Caco-2 (cell line): Measurements from ENCODE around the gene ACOXL. TPM values are rescaled to one million over a fixed set of nuclear protein-coding genes. Genes with fewer than 3 reads are reported as not detected.

Source experiments
- BruUV-seq: library from RNA; stranded (reverse); fragments of 400-500 nt; replicated peaks from 2 replicates; lab custom pipeline; 2021; lab: Mats Ljungman, UMichigan
- CTCF ChIA-PET: fragments of 300-600 bp; sonication (Branson Sonifier 250); formaldehyde crosslinking; loops from one replicate; lab custom pipeline; 2022; ENCODE audit warnings: antibody characterized with exemption; lab: Charles Lee
- POLR2A ChIA-PET: fragments of 300-600 bp; sonication (Branson Sonifier 250); formaldehyde crosslinking; loops from one replicate; lab custom pipeline; 2022; ENCODE audit warnings: antibody characterized with exemption; lab: Charles Lee
- DNase-seq, 2 experiments: peaks; one replicate each; pipeline versions ENCODE4 v3.0.0 to v3.0.0-alpha.2; 2020 to 2022
- H3K27me3 ChIP-seq: replicated peaks from 2 replicates; pipeline ENCODE4 v1.6.0; 2011; ENCODE audit warnings: low read length; ENCODE audit not compliant: control insufficient read depth, insufficient read depth
- H3K36me3 ChIP-seq: 2 replicates; pipeline ENCODE4 v1.5.1; 2011; ENCODE audit warnings: low read length; ENCODE audit not compliant: control insufficient read depth, insufficient read depth
- H3K4me1 ChIP-seq: fragments of 250-450 bp; sonication (Bioruptor Pico); 2 replicates; pipeline ENCODE4 v1.5.1; 2020; ENCODE audit warnings: mild to moderate bottlenecking
- H3K4me3 ChIP-seq: 2 replicates; pipeline ENCODE4 v1.5.1; 2011; ENCODE audit warnings: low read depth, mild to moderate bottlenecking, control low read depth, low read length
- H3K9me3 ChIP-seq: fragments of 250-450 bp; sonication (Bioruptor Pico); 2 replicates; pipeline ENCODE4 v1.5.1; 2020; ENCODE audit warnings: mild to moderate bottlenecking, moderate library complexity
- H3K27ac Mint-ChIP-seq: one replicate; pipeline ENCODE4 v1.8.0; 2022; ENCODE audit warnings: mixed read lengths; ENCODE audit not compliant: unreplicated experiment
- H3K27me3 Mint-ChIP-seq: one replicate; pipeline ENCODE4 v1.8.0; 2022; ENCODE audit warnings: mixed read lengths; ENCODE audit not compliant: insufficient read depth, unreplicated experiment
- H3K36me3 Mint-ChIP-seq: one replicate; pipeline ENCODE4 v1.8.0; 2022; ENCODE audit warnings: mild to moderate bottlenecking, mixed read lengths; ENCODE audit not compliant: insufficient read depth, unreplicated experiment
- H3K4me1 Mint-ChIP-seq: one replicate; pipeline ENCODE4 v1.8.0; 2022; ENCODE audit warnings: low read depth, mixed read lengths; ENCODE audit not compliant: unreplicated experiment
- H3K4me3 Mint-ChIP-seq: one replicate; pipeline ENCODE4 v1.8.0; 2022; ENCODE audit warnings: mild to moderate bottlenecking, moderate library complexity, mixed read lengths; ENCODE audit not compliant: unreplicated experiment
- H3K9me3 Mint-ChIP-seq: one replicate; pipeline ENCODE4 v1.8.0; 2022; ENCODE audit warnings: mixed read lengths; ENCODE audit not compliant: unreplicated experiment
- intact Hi-C: fragments of 100-400 bp; cut with micrococcal nuclease; formaldehyde crosslinking; loops from one replicate; pipeline ENCODE4 v1.10.0; 2022; ENCODE audit not compliant: unreplicated experiment
- total RNA-seq: library from RNA; stranded (reverse); gene quantifications from 2 replicates; pipeline ENCODE4 v1.2.3, GENCODE V29; 2022
- TF ChIP-seq, protein P1 (sequence below), 2 experiments: fragments of 200-600 bp in 1 of 2; IDR thresholded peaks; 1 replicate in 1 of 2; 2 replicates in 1 of 2; pipeline versions ENCODE4 v1.5.1 to v1.8.0; 2011 to 2022; ENCODE audit warnings: antibody characterized with exemption in 1 of 2, control low read depth in 1 of 2, inconsistent platforms in 1 of 2, low read depth in 1 of 2, low read length in 1 of 2, mild to moderate bottlenecking in 1 of 2, moderate library complexity in 1 of 2; ENCODE audit not compliant: insufficient read depth in 1 of 2, severe bottlenecking in 1 of 2, unreplicated experiment in 1 of 2

ACOXL gene
- total RNA-seq, 1 experiment from 2014 or later, result 2.6 TPM

DNA sequence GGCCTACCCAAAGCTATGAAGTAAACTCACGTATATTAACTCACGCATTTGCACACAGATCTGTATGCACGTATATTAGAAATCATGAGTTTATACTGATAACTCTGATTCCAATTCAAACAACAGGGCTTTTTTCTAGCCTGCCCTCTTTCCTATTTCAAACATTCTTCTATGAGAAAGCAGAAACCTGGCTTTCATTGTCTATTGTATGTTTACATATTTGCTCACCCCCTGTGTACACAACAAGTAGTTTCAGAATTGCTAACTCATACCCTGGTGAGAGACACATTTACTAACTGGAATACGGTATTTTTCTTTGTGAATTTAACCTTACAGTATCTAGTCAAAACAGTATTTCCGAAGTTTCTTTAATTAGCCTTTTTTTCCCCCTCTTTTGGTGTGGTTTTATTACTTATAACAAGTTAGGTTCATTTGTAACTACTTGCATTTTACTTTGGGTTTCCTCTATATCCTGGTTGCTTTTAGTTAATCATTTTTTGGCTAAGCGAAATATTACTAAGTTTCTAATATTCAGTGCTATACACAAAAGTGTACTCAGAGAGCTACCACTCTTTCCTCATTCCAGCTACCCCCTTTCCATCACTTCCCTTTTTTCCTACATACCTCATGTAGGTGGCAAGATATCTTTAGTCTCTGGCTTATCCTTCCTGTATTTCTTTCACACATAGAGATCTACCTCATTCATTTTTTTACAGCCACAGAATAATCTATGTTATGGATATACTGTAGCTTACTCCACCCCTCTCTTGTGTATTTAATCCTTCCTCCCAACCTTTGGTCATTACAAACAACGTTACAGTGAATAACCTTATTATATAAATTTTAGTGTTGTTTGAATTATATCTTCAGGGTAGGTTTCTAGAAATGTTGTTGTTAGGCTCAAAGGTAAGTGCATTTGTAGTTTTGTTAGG, 275.6 kb downstream of the ACOXL start:
- Mint-ChIP-seq H3K27me3 (peaks cover 3% of the 10 kb centered on the region), H3K27ac (no peak overlapping the region), H3K4me3 (no peak overlapping the region), H3K9me3 (peaks cover 43% of the 10 kb centered on the region), H3K36me3 (no peaks in the 10 kb centered on the region), H3K4me1 (peaks cover 5% of the 10 kb centered on the region)
- ChIA-PET CTCF (no interaction called here), POLR2A (no interaction called here)
- no peak for DNase-seq
- H3K4me1 ChIP-seq, result no peaks in the 10 kb centered on the region
- H3K27me3 ChIP-seq, result no peaks in the 10 kb centered on the region
- TF ChIP-seq, protein P1, sequence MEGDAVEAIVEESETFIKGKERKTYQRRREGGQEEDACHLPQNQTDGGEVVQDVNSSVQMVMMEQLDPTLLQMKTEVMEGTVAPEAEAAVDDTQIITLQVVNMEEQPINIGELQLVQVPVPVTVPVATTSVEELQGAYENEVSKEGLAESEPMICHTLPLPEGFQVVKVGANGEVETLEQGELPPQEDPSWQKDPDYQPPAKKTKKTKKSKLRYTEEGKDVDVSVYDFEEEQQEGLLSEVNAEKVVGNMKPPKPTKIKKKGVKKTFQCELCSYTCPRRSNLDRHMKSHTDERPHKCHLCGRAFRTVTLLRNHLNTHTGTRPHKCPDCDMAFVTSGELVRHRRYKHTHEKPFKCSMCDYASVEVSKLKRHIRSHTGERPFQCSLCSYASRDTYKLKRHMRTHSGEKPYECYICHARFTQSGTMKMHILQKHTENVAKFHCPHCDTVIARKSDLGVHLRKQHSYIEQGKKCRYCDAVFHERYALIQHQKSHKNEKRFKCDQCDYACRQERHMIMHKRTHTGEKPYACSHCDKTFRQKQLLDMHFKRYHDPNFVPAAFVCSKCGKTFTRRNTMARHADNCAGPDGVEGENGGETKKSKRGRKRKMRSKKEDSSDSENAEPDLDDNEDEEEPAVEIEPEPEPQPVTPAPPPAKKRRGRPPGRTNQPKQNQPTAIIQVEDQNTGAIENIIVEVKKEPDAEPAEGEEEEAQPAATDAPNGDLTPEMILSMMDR (IDR thresholded peaks at IDR 0.05; ENCODE audit: insufficient read depth in 1 of 2, low read depth in 1 of 2, low read length in 1 of 2, severe bottlenecking in 1 of 2, unreplicated experiment in 1 of 2), result no peak
- BruUV-seq, result no TSS peak
- H3K4me3 ChIP-seq, result no peak overlapping the region
- intact Hi-C loops, result no loop called here
- no peaks in the 10 kb centered on the region for H3K36me3 ChIP-seq
- peaks cover 3% of the 10 kb centered on the region; the same call in 1 of the 2 replicates for H3K9me3 ChIP-seq

DNA sequence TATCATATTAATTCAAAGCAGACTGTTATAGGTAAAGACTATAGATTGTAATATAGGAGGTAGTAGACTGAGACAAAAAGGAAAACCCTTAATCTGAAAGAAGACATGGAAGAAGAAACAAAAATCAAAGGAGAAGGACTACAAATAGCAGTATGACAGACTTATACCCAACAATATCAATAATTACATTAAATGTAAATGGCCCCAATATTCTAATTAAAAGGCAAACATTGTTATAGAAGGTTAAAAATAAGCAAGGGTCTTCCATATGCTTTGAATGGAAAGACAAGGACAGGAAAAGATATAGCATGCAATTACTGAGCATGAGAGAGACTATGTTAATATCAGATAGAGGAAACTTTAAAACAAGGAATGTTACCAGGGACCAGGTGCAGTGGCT, 278.8 kb downstream of the ACOXL start:
- H3K4me3 ChIP-seq, result no peak overlapping the region
- H3K4me1 ChIP-seq, result no peaks in the 10 kb centered on the region
- H3K36me3 ChIP-seq, result no peaks in the 10 kb centered on the region
- H3K4me1 Mint-ChIP-seq, result peaks cover 5% of the 10 kb centered on the region
- ChIA-PET POLR2A (no interaction called here), CTCF (no interaction called here)
- TF ChIP-seq, protein P1 (IDR thresholded peaks at IDR 0.05; ENCODE audit: insufficient read depth in 1 of 2, low read depth in 1 of 2, low read length in 1 of 2, severe bottlenecking in 1 of 2, unreplicated experiment in 1 of 2), result no peak
- no TSS peak for BruUV-seq
- DNase-seq, result no peak
- H3K27me3 ChIP-seq, result no peaks in the 10 kb centered on the region
- H3K4me3 Mint-ChIP-seq, result no peak overlapping the region
- intact Hi-C loops, result no loop called here
- peaks cover 3% of the 10 kb centered on the region for H3K27me3 Mint-ChIP-seq
- no peaks in the 10 kb centered on the region for H3K36me3 Mint-ChIP-seq
- no peak overlapping the region for H3K27ac Mint-ChIP-seq
- peaks cover 7% of the 10 kb centered on the region for H3K9me3 ChIP-seq
- H3K9me3 Mint-ChIP-seq, result peaks cover 43% of the 10 kb centered on the region

DNA sequence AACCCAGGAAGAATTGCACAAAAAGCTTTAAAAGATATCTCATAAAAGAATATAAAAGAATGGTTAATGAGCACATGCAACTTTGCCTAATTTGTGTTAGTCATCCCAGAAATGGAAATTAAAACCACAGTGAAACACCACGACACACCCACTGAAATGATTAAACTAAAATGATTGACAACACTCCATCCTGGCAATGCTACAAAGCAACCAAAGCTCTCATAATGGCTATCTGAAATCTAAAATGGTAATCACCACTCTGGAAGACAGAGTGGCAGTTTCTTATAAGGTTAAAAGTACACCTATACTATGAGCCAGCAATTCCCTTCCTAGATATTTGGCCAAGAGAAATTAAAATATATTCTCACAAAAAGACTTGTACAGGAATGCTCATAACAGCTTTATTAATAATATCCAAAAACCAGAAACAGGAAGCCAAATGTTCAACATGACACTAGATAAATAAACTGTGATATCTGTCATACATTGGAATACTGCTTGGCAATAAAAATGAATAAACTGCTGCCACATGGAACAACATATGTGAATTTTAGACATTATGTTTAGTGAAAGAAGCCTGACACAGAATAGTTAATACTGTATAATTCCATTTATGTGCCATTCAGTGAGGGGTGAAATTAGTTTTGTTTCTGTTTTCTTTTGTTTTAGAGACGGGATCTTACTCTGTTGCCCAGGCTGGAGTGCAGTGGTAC, 283.1 kb downstream of the ACOXL start:
- no peak overlapping the region for H3K4me3 ChIP-seq
- DNase-seq, result no peak
- H3K36me3 ChIP-seq, result no peaks in the 10 kb centered on the region
- no peaks in the 10 kb centered on the region for H3K4me1 ChIP-seq
- TF ChIP-seq, protein P1 (IDR thresholded peaks at IDR 0.05; ENCODE audit: insufficient read depth in 1 of 2, low read depth in 1 of 2, low read length in 1 of 2, severe bottlenecking in 1 of 2, unreplicated experiment in 1 of 2), result no peak
- Mint-ChIP-seq H3K27ac (no peak overlapping the region), H3K4me3 (no peak overlapping the region), H3K4me1 (no peaks in the 10 kb centered on the region), H3K36me3 (no peaks in the 10 kb centered on the region), H3K9me3 (peaks cover 12% of the 10 kb centered on the region), H3K27me3 (peaks cover 3% of the 10 kb centered on the region)
- ChIA-PET POLR2A (interaction anchor here (0.7 kb wide), 1 partner anchor 228 kb away, joined by 4 read pairs; no protein-coding TSS in a partner anchor), CTCF (no interaction called here)
- intact Hi-C loops, result no loop called here
- H3K27me3 ChIP-seq, result no peaks in the 10 kb centered on the region
- BruUV-seq, result no TSS peak
- peaks cover 7% of the 10 kb centered on the region for H3K9me3 ChIP-seq
